Activated T-helper 17 cell treated with anti-CD3 and anti-CD28 coated beads, Interleukin-2, amount 50 U/mL, for 72 hours (primary cell): ENCODE data around the gene CIART. TPM values are rescaled to one million over a fixed set of nuclear protein-coding genes. Genes with fewer than 3 reads are reported as not detected.
"Not testable (repeated sequence)": the region's sequence is repeated elsewhere in the genome, so short reads cannot be mapped to it uniquely, and the experiment has no call there.

Experiments
- ATAC-seq: fragments of 150-1000 bp; cut with Tn5 transposase; replicated peaks from 2 replicates; pipeline ENCODE4 v1.10.0; 2021; ENCODE audit warnings: mild to moderate bottlenecking, moderate library complexity
- H3K27ac Mint-ChIP-seq: one replicate; pipeline ENCODE4 v1.8.0; 2022; ENCODE audit warnings: mixed read lengths
- H3K27me3 Mint-ChIP-seq: one replicate; pipeline ENCODE4 v1.8.0; 2022; ENCODE audit warnings: mixed read lengths
- H3K36me3 Mint-ChIP-seq: one replicate; pipeline ENCODE4 v1.8.0; 2022; ENCODE audit warnings: low read depth, mild to moderate bottlenecking, mixed read lengths
- H3K4me1 Mint-ChIP-seq: one replicate; pipeline ENCODE4 v1.8.0; 2022; ENCODE audit warnings: mixed read lengths
- H3K4me3 Mint-ChIP-seq: one replicate; pipeline ENCODE4 v1.8.0; 2022; ENCODE audit warnings: mild to moderate bottlenecking, mixed read lengths
- H3K9me3 Mint-ChIP-seq: one replicate; pipeline ENCODE4 v1.8.0; 2022; ENCODE audit warnings: mixed read lengths
- total RNA-seq, 2 donors: library from RNA; stranded (reverse); gene quantifications; one replicate each; pipeline ENCODE4 v1.2.3, GENCODE V29; 2022

Gene CIART
- total RNA-seq, 2 donors from 2014 or later: 3.7 to 12.4 TPM

DNA sequence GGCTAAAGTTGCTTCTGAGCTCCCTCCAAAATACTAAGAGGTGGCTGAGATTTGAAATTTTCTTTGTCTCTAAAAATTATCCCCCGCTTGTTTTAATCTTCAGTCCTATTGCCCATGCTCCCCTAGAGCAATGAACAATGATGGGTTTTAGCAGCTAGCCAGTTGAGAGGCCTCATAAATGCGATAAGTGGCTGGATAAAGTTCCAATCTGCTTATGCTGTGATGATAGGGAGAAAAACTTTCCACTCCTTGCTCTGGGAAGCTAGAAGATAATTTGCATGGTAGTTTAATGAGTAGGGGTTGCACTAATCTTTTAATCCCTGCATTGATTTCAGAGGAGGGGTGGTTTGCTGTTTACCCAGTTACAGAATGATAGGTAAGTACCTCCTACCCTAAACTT is 29.4 kb downstream of the CIART start:
- H3K27me3 Mint-ChIP-seq: no peaks in the 10 kb centered on the region
- no peaks in the 10 kb centered on the region for H3K9me3 Mint-ChIP-seq
- ATAC-seq: no peak
- H3K4me3 Mint-ChIP-seq: no peak overlapping the region
- no peak overlapping the region for H3K27ac Mint-ChIP-seq
- peaks cover 30% of the 10 kb centered on the region for H3K36me3 Mint-ChIP-seq
- no peaks in the 10 kb centered on the region for H3K4me1 Mint-ChIP-seq

DNA sequence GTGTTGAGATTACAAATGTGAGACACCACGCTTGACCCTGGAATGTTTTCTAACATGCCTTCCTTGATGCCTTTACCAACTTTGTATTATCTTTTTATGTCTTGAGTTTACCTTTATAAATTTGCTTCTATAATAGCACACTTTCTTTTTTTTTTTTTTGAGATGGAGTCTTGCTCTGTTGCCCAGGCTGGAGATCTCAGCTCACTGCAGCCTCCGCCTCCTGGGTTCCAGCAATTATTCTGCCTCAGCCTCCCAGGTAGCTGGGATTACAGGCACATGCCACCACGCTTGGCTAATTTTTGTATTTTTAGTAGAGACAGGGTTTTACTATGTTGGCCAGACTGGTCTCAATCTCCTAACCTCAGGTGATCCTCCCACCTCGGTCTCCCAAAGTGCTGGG is 32.3 kb downstream of the CIART start:
- not testable (repeated sequence) for H3K4me3 Mint-ChIP-seq, H3K27me3 Mint-ChIP-seq, H3K27ac Mint-ChIP-seq, ATAC-seq, H3K36me3 Mint-ChIP-seq, H3K9me3 Mint-ChIP-seq, H3K4me1 Mint-ChIP-seq

DNA sequence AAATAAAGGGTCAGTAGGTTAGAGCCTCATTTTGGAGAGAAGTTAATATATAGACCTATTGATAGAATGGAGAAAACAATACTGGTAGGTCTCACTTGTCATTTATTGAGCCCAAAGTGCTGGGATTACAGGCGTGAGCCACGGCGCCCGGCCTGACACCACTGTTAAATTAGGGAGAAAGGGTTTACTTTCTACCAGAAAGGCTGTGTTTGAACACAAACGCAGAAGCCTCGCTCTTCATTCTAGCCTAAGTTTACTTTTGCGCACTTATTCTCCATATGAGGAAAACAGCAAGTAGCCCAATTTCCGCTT is 38.3 kb downstream of the CIART start:
- peaks cover 10% of the 10 kb centered on the region for H3K4me1 Mint-ChIP-seq
- H3K27me3 Mint-ChIP-seq: no peaks in the 10 kb centered on the region
- H3K9me3 Mint-ChIP-seq: no peaks in the 10 kb centered on the region
- ATAC-seq: no peak
- H3K27ac Mint-ChIP-seq: peak overlapping the region; percentile 100
- H3K4me3 Mint-ChIP-seq: peak overlapping the region; percentile 100
- H3K36me3 Mint-ChIP-seq: peaks cover 43% of the 10 kb centered on the region

DNA sequence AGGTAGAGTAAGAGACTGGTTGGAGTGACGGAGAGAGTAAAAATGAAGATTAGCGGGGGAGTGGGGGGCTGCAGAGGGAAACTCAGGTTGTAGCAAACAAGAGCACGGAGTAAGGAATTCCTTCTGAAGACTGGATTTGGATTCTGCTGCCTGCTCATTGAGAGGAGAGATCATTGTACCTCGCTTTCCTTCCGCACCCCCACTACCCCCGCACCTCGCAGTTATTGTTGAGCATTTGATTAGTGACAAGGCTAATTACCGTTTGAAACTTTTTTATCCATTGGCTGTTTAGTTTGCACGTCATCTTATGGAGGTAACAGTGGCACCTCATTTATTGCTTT is 39.4 kb downstream of the CIART start:
- Mint-ChIP-seq H3K4me3 (peak overlapping the region; percentile 100), H3K27me3 (no peaks in the 10 kb centered on the region), H3K36me3 (peaks cover 55% of the 10 kb centered on the region), H3K4me1 (peaks cover 10% of the 10 kb centered on the region), H3K27ac (peak overlapping the region; percentile 100), H3K9me3 (no peaks in the 10 kb centered on the region)
- ATAC-seq: no peak

DNA sequence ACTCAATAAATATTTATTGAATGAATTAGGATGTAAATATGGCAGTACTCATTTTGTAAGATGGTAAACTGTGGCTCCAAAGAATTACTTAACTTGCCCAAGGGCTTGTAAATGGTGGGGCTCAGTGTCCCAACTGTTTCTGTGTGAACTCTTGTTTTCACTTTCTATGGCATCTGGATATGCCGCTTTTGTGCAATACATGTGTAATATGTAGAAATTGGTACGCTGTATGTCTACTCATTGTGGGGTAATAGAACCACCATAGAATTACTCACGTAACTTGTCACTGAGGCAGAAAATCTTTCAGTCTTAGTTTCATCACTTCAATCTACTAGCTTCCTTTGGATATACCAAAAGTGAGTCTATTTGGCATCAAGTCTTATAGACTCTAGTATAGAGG is 40.0 kb downstream of the CIART start:
- peaks cover 10% of the 10 kb centered on the region for H3K4me1 Mint-ChIP-seq
- peaks cover 60% of the 10 kb centered on the region for H3K36me3 Mint-ChIP-seq
- peak; percentile 67 for ATAC-seq
- peak overlapping the region; percentile 100 for H3K4me3 Mint-ChIP-seq
- no peaks in the 10 kb centered on the region for H3K27me3 Mint-ChIP-seq
- peak overlapping the region; percentile 100 for H3K27ac Mint-ChIP-seq
- no peaks in the 10 kb centered on the region for H3K9me3 Mint-ChIP-seq

DNA sequence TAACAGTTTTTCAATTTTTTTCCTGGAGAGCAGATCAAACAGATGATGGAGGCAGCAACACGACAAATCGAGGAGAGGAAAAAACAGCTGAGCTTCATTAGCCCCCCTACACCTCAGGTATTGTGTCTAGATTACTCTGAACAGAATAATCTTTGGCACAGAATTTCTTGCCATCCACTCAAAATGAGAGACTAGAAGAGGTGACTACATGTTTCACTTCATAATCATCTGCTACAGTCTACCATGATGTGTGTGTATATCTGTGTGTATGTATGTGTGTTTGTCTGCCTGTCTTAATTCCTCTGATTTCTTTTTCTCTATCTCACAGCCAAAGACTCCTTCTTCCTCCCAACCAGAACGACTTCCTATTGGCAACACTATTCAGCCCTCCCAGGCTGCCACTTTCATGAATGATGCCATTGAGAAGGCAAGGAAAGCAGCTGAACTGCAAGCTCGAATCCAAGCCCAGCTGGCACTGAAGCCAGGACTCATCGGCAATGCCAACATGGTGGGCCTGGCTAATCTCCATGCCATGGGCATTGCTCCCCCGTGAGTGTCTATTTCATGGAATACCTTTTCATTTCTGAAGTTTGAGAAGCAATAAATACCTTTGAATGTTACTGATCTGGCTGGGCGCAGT is 50.4 kb downstream of the CIART start:
- ATAC-seq: no peak
- no peak overlapping the region for H3K27ac Mint-ChIP-seq
- peaks cover 99% of the 10 kb centered on the region for H3K36me3 Mint-ChIP-seq
- no peaks in the 10 kb centered on the region for H3K27me3 Mint-ChIP-seq
- no peaks in the 10 kb centered on the region for H3K9me3 Mint-ChIP-seq
- H3K4me1 Mint-ChIP-seq: no peaks in the 10 kb centered on the region
- H3K4me3 Mint-ChIP-seq: no peak overlapping the region

Other genes starting within 250 kb of the CIART start
- gene VPS45, start 214.8 kb upstream of the CIART start, total RNA-seq: 10 to 100 TPM; 24.7 to 26.9 TPM
- gene PLEKHO1, start 132.6 kb upstream of the CIART start, total RNA-seq: 10 to 100 TPM; 33.1 to 43.0 TPM
- 100 to 1,000 TPM; 162 to 166 TPM for gene ANP32E, start 46.4 kb upstream of the CIART start, total RNA-seq
- gene CA14, start 24.8 kb upstream of the CIART start, total RNA-seq: not detected
- 100 to 1,000 TPM in 1 of 2 donors, 10 to 100 TPM in 1; 96.3 to 149 TPM for gene APH1A, start 13.5 kb upstream of the CIART start, total RNA-seq
- 1 to 10 TPM; 1.4 to 3.6 TPM for gene C1orf54, start 9.8 kb upstream of the CIART start, total RNA-seq
- gene MRPS21, start 11.3 kb downstream of the CIART start, total RNA-seq: 10 to 100 TPM; 66.1 to 82.9 TPM
- gene PRPF3, start 39.0 kb downstream of the CIART start, total RNA-seq: 10 to 100 TPM; 67.0 to 77.9 TPM
- gene RPRD2, start 81.6 kb downstream of the CIART start, total RNA-seq: 10 to 100 TPM; 23.0 to 26.9 TPM
- 10 to 100 TPM; 28.8 to 35.3 TPM for gene TARS2, start 204.9 kb downstream of the CIART start, total RNA-seq
- 1 to 10 TPM; 1.1 to 2.0 TPM for gene ECM1, start 225.6 kb downstream of the CIART start, total RNA-seq
- 1 to 10 TPM in 1 of 2 donors, not detected in 1; 1.2 TPM for gene FALEC, start 233.2 kb downstream of the CIART start, total RNA-seq